ENCODE data around the gene NEK4. TPM values are rescaled to one million over a fixed set of nuclear protein-coding genes. Genes with fewer than 3 reads are reported as not detected.

Gene NEK4
- total and polyA plus RNA-seq, 4 donors, result 5.4 to 28.7 (median 15.4) TPM

DNA sequence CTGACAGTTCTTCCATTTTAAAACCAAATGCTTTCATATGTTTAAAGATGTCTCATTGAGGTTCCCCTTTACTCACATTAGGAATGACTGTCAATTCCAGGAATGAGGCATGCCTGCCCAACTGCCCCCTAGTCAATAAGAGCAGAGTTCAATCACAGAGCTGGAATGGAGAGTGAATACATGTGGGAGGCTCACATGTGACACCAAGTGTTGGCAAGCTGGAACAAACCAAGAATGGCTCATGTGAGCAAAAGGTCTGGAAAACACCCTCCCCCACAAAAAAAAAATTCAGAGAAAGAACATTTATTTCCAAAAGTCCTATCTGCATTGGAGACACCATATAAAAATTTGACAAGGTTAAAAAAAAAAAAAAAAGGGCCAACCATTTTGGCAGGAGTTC, 88.7 kb downstream of the NEK4 start:
- H3K36me3 ChIP-seq (ENCODE audit: control insufficient read depth in 4 of 4, insufficient read depth in 3 of 4, low read depth in 1 of 4, low read length in 3 of 4), result peaks cover under 1 to 13% (median 3%) of the 10 kb centered on the region in 4 donors
- H3K9me3 ChIP-seq (ENCODE audit: control insufficient read depth in 4 of 4, low read length in 3 of 4), result no peaks in the 10 kb centered on the region
- H3K9ac ChIP-seq (ENCODE audit: low read depth in 1 of 2, low read length in 2 of 2), result peak overlapping the region in 1 of 2 donors; percentile 88
- peak; percentile 91 for TF ChIP-seq FOXA1 (IDR thresholded peaks at IDR 0.05)
- peak; percentile 48 to 51 for TF ChIP-seq RAD21 (IDR thresholded peaks at IDR 0.05)
- peak; percentile 76 for TF ChIP-seq YY1 (IDR thresholded peaks at IDR 0.05)
- TF ChIP-seq EGR1 (IDR thresholded peaks at IDR 0.05; ENCODE audit: low read depth in 2 of 2), result peak; percentile 15 to 78
- TF ChIP-seq JUND (IDR thresholded peaks at IDR 0.05), result peak; percentile 70 to 82
- peak; percentile 31 for TF ChIP-seq TAF1 (conservative IDR thresholded peaks at IDR 0.05)
- TF ChIP-seq, protein P1, sequence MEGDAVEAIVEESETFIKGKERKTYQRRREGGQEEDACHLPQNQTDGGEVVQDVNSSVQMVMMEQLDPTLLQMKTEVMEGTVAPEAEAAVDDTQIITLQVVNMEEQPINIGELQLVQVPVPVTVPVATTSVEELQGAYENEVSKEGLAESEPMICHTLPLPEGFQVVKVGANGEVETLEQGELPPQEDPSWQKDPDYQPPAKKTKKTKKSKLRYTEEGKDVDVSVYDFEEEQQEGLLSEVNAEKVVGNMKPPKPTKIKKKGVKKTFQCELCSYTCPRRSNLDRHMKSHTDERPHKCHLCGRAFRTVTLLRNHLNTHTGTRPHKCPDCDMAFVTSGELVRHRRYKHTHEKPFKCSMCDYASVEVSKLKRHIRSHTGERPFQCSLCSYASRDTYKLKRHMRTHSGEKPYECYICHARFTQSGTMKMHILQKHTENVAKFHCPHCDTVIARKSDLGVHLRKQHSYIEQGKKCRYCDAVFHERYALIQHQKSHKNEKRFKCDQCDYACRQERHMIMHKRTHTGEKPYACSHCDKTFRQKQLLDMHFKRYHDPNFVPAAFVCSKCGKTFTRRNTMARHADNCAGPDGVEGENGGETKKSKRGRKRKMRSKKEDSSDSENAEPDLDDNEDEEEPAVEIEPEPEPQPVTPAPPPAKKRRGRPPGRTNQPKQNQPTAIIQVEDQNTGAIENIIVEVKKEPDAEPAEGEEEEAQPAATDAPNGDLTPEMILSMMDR (IDR thresholded peaks at IDR 0.05; ENCODE audit: low read depth, low read length, missing input control), result no peak
- peak; percentile 65 for TF ChIP-seq HNF4G (IDR thresholded peaks at IDR 0.05)
- TF ChIP-seq, protein P2, sequence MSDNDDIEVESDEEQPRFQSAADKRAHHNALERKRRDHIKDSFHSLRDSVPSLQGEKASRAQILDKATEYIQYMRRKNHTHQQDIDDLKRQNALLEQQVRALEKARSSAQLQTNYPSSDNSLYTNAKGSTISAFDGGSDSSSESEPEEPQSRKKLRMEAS (IDR thresholded peaks at IDR 0.05), result peak; percentile 97
- TF ChIP-seq SP1 (IDR thresholded peaks at IDR 0.05), result peak; percentile 88
- peak; percentile 94 to 95 for TF ChIP-seq HNF4A (conservative IDR thresholded peaks at IDR 0.05)
- TF ChIP-seq RXRA (IDR thresholded peaks at IDR 0.05), result peak; percentile 88 to 89
- TF ChIP-seq FOXA2 (IDR thresholded peaks at IDR 0.05), result peak; percentile 95
- peak in 1 of 2 donors; percentile 62 for TF ChIP-seq GABPA (IDR thresholded peaks at IDR 0.05 in 1 of 2, conservative IDR thresholded peaks at IDR 0.05 in 1 of 2)
- TF ChIP-seq, protein P3, sequence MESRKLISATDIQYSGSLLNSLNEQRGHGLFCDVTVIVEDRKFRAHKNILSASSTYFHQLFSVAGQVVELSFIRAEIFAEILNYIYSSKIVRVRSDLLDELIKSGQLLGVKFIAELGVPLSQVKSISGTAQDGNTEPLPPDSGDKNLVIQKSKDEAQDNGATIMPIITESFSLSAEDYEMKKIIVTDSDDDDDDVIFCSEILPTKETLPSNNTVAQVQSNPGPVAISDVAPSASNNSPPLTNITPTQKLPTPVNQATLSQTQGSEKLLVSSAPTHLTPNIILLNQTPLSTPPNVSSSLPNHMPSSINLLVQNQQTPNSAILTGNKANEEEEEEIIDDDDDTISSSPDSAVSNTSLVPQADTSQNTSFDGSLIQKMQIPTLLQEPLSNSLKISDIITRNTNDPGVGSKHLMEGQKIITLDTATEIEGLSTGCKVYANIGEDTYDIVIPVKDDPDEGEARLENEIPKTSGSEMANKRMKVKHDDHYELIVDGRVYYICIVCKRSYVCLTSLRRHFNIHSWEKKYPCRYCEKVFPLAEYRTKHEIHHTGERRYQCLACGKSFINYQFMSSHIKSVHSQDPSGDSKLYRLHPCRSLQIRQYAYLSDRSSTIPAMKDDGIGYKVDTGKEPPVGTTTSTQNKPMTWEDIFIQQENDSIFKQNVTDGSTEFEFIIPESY (IDR thresholded peaks at IDR 0.05), result peak; percentile 76
- TF ChIP-seq, protein P4, sequence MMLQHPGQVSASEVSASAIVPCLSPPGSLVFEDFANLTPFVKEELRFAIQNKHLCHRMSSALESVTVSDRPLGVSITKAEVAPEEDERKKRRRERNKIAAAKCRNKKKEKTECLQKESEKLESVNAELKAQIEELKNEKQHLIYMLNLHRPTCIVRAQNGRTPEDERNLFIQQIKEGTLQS (IDR thresholded peaks at IDR 0.05), result no peak
- peak; percentile 8 for TF ChIP-seq NR2F2 (IDR thresholded peaks at IDR 0.05)
- TF ChIP-seq, protein P5, sequence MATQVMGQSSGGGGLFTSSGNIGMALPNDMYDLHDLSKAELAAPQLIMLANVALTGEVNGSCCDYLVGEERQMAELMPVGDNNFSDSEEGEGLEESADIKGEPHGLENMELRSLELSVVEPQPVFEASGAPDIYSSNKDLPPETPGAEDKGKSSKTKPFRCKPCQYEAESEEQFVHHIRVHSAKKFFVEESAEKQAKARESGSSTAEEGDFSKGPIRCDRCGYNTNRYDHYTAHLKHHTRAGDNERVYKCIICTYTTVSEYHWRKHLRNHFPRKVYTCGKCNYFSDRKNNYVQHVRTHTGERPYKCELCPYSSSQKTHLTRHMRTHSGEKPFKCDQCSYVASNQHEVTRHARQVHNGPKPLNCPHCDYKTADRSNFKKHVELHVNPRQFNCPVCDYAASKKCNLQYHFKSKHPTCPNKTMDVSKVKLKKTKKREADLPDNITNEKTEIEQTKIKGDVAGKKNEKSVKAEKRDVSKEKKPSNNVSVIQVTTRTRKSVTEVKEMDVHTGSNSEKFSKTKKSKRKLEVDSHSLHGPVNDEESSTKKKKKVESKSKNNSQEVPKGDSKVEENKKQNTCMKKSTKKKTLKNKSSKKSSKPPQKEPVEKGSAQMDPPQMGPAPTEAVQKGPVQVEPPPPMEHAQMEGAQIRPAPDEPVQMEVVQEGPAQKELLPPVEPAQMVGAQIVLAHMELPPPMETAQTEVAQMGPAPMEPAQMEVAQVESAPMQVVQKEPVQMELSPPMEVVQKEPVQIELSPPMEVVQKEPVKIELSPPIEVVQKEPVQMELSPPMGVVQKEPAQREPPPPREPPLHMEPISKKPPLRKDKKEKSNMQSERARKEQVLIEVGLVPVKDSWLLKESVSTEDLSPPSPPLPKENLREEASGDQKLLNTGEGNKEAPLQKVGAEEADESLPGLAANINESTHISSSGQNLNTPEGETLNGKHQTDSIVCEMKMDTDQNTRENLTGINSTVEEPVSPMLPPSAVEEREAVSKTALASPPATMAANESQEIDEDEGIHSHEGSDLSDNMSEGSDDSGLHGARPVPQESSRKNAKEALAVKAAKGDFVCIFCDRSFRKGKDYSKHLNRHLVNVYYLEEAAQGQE (IDR thresholded peaks at IDR 0.05), result peak; percentile 74
- H3K4me3 ChIP-seq (ENCODE audit: low read depth in 1 of 3, low read length in 3 of 3), result peak overlapping the region in 2 of 3 donors; percentile 12 to 19
- no peak for DNase-seq (ENCODE audit: low spot score)
- no peaks in the 10 kb centered on the region for H3K27me3 ChIP-seq (ENCODE audit: control insufficient read depth in 4 of 4, insufficient read depth in 4 of 4, low read length in 3 of 4)
- H3K4me1 ChIP-seq (ENCODE audit: control insufficient read depth in 4 of 4, insufficient read depth in 4 of 4, low read length in 3 of 4), result peaks cover 12 to 64% (median 54%) of the 10 kb centered on the region in 4 donors
- H3K27ac ChIP-seq (ENCODE audit: low read depth in 1 of 2, low read length in 2 of 2), result peak overlapping the region; percentile 84 to 93
